HG02885 (cell line): ENCODE results near the gene ADAMTSL4.

Source experiments
- ATAC-seq: cut with Tn5 transposase; IDR thresholded peaks from one replicate; pipeline ENCODE4 v1.9.1; 2021; ENCODE audit warnings: mild to moderate bottlenecking; ENCODE audit not compliant: unreplicated experiment, poor library complexity

Gene ADAMTSL4

GRCh38 chr1:150532860-150533259 lies 16.3 kb upstream of the ADAMTSL4 start:
- no peak for ATAC-seq

- no peak for ATAC-seq
These were observed 15.2 kb upstream of the ADAMTSL4 start for GRCh38 chr1:150534002-150534401.

DNA sequence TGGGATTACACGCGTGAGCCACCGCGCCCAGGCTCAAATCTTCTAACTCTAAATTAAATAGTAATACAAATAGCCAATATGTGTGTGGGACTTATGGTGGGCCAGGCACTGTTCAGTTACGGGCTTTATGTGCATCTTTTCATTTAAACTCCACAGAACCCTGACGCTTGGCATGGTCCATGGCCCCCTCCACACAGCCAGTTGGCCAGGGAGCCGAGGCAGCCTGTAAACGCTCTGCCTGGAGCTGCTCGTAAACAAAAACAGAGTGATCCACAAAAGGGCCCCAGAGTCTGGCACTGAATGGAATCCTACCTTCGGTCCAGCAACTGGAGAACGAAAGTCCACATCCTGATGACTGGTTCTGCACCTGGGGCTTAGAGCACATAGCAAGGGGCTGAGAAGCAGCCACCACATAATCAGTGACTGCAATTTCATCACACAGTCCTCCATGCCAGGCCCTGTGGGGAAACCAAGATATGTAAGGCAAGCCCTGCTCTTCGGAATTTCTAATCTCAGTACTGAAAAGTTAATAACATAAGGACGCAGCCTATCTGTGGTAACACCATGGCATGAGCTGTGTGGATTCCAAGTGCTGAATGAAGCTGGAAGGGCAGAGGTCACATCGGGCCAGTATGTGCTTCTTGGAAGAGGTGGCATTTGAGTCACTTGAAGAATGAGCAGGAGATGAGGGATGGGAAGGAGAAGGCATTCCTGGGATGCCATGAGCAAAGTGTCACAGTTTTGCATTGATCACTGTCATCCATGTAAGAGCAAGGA lies 13.5 kb upstream of the ADAMTSL4 start:
- no peak for ATAC-seq

DNA sequence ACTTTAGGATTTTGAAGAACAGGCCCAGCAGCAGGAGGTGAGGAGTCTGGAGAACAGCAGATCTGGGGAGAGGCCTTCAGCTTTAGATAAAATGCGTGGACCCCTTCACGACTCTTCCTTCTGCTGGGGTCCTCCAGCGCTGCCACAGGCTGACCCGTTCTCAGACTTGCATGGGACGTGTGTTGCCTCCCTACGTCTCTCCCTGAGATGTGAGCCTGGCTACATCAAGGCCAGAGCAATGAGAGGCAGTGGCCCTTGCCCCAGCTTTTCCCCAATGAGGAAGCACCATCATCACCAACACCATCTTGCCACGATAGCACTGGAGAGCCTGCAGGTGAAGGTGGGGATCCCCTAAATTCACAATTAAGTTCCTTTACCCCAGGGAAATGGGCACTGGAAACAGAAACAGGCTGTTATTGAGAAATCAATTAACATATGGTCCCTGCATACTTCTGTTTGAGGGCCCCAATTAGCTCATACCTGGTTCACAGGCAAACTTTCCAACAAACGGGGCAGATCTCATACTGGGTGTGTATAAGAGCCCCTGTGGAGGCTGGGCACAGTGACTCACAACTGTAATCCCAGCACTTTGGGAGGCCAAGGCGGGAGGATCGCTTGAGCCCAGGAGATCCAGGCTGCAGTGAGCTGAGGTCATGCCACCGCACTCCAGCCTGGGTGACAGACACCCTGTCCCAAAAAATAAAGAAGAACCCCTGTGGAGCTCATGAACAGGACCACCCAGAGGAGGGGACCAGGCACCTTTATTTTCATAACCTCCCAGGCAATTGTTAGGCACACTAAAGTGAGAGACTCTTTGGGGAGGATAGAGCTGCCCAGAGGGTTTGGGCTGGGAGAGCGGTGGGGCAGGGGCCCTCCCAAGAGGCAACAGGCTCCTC lies 12.1 kb upstream of the ADAMTSL4 start:
- ATAC-seq = no peak

- ATAC-seq = no peak
These were observed 11.2 kb upstream of the ADAMTSL4 start for GRCh38 chr1:150537732-150538684.

- no peak for ATAC-seq
These were observed 5.6 kb upstream of the ADAMTSL4 start for GRCh38 chr1:150543500-150544143.

- no peak for ATAC-seq
These were observed 5.0 kb upstream of the ADAMTSL4 start for GRCh38 chr1:150544204-150544603.

GRCh38 chr1:150545486-150546032 lies 3.6 kb upstream of the ADAMTSL4 start:
- no peak for ATAC-seq

DNA sequence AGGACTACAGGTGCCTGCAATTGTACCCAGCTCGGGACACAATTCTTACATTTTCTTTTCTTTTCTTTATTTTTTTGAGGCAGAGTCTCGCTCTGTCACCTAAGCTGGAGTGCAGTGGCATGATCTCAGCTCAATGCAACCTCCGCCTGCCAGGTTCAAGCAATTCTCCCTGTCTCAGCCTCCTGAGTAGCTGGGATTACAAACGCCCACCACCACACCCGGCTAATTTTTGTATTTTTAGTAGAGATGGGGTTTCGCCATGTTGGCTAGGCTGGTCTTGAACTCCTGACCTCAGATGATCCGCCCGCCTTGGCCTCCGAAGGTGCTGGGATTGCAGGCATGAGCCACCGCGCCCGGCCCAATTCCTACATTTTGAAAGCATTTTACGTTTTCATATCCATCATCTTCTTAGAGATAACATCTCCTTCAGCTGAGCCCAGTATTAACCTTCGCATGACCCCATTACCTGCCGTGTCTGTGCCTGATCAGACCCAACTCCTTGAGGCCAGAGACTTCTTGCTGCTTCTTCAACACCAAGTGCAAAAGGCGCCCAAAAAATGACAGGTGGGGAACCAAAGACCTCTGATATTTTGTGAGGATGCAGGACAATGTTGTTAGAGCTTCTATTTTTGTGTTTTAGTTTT lies 2.8 kb upstream of the ADAMTSL4 start:
- ATAC-seq = no peak

DNA sequence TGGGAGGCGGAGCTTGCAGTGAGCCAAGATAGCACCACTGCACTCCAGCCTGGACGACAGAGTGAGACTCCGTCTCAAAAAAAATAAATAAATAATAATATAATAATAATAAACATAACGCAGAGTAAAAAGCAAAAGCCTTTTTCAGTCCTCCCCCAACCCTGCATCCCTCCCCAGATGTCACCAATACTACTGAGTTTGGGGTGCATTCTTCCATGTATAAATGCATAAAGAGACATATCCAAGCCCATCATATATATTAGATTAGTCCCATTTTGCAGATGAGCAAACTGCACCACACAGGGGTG lies 930 bp upstream of the ADAMTSL4 start:
- ATAC-seq = no peak

DNA sequence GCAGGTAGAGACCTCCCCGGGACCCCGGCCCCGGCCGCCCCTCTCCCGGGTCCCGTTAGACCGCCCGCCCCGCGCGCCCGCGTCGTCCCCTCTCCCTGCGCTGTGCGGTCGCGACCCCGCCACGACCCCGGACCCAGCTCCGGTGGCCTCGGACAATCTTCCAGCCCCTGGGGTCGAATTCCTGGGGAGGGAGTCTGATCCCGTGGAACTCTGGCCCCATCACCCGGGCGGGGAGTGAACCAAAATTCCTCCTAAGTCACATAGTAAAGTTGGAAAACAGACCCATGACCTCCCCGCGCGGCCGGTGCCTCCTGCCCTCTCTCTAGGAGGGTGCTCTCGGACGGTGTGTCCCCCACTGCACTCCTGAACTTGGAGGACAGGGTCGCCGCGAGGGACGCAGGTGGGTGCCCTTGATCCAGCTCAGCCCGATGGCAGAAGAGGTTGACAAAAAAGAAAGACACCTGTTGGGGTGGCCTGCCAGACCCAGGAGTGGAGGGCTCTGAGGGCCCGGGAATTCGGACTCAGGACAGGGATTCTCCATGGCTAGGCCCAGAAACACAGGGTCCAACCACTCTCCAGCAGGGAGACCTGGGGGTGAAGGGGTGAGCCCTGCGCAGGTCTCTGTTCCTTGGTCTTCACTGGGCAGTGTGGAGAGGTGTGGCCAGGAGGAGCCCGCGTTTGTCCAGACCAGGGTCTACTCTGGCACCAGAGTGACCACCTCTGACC lies 451 bp downstream of the ADAMTSL4 start:
- ATAC-seq = peak; percentile 14

DNA sequence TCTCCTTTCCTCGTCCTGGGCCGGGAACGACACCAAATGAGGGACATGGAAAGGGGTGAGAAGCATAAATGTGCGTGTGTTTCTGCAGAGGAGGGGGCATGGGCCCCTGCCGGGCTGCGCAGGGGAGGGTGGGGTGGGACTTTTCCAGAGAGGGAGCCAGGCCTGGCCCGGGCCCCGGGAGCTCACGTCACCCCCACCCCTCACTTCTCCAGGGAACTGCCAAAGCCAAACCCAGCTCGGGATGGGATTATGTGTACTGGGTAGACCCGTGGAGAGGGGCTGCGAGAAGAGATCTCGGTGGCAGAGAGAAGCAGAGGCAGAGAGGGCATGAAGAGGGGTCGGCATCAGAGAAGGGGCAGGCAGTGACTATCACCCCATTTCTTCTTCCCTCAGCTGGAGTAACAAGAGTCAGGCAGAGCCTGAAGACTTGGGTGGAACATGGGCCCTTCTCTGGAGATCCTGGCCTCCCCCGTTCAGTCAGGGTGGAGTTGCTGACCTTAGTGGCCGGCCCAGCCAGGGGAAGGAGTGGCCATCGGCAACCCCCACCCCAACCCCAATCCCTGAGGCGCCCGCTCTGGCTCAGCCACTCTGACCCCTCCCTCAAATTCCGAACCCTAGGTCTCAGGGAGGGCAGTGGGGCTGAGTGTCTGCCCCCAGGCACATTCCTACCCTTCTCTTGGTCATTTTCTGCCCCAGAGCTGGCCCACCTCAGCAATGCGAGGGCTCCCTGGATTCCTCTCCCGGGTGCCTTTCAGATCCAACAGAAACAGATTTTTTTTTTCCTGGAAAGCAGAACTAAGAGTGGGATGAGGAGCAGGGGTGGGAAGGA lies 1.2 kb downstream of the ADAMTSL4 start:
- ATAC-seq = no peak

DNA sequence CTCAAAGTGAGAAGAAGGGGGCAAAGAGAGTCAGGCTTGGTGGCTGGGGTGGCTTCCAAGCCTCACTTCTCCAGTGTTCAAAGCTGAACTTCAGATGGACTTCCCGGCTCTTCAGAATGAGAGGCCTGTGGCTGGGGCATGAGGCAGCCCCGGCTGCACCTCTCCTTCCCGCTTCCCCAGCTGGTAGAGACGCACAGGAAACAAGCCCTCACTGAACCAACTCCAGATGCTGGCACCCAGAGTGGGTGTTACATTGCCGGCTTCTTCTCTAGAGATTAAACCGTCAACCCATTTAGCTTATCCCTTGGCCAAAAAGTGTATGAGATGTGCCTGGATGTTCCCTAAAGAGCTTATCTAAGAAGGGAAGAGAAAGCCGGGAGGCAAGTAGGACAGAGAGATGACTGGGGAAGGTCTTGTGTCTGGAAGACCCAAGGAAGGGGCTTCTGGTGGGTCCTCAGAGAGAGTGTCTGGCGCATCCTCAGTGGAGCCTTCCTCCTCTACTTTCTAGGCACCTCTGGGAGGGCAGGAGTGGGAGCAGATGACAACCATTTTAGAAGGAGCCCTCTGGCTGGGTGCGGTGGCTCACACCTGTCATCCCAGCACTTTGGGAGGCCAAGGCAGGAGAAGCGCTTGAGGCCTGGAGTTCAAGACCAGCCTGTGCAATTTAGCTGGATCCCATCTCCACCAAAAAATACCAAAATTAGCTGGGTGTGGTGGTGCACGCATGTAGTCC lies 2.0 kb downstream of the ADAMTSL4 start:
- ATAC-seq = no peak

DNA sequence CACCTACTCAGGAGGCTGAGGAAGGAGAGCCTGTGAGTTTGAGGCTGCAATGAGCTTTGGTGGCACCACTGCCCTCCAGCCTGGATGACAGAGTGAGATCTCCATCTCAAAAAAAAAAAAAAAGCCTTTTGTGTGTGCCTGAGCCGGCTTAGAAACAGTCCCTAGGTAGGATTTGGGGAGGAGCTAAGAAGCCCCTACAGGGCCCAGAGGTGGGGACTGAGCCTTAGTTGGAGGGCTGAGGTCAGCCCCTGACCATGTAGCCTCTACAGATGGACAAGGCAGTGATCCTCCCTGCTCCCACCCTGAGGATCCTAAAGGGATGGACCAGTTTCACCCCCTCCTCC lies 2.5 kb downstream of the ADAMTSL4 start:
- ATAC-seq = no peak

- no peak for ATAC-seq
These were observed 3.1 kb downstream of the ADAMTSL4 start for GRCh38 chr1:150552128-150552910.

GRCh38 chr1:150552911-150553289 lies 3.7 kb downstream of the ADAMTSL4 start:
- no peak for ATAC-seq
